Brain pericyte (primary cell): ENCODE data around the gene HSPB8.
"Not testable (repeated sequence)": the region's sequence is repeated elsewhere in the genome, so short reads cannot be mapped to it uniquely, and the experiment has no call there.

Experiments used
- DNase-seq: peaks from one replicate; pipeline ENCODE4 v3.0.0-alpha.2; 2012; ENCODE audit warnings: low read depth, low spot score

The HSPB8 gene

GRCh38 chr12:119206348-119207062, 27.8 kb downstream of the HSPB8 start:
- no peak for DNase-seq

DNA sequence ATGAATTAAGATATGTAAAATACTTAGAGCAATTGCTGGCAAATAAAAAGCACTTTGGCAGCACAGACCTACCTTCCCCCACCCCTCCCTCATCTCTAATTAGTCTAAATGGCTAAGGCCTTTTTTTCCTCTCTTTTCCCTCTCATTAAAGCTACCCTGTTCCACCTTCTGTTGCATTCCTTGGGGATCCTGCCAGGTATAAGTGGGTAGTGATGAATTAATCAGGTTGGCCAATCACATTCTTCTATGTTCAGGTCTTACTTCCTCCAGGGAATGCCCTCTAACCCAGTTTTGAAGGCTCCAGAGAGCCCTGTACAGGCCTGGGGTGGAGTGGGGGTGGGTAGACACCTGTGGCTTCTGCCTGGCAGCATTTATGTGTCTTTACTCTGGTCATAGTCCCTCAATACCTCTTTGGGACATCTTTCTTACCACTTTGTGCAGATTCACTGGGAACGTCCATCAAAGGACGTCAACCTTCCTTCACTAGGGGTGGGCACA, 28.4 kb downstream of the HSPB8 start:
- no peak for DNase-seq

DNA sequence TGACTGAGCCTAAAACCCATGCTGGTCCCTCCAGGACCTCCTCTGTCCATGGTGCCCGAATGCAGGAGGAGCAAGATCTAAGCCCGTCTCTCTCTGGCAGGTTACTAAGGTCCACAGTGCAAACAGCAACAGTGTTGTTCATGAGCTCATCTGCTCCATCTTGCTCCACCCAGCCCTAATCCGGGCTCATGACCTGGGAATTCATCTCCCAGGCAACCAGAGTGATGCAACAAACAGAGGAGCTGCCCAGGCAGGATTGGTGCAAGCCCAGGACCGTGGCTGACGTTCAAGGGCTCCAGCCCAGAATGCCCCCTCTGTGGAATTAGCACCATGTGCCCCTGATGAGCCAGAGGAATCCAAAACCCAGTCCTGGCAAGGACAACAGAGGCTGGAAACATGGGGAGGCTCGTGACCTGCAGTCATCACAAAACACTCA, 29.9 kb downstream of the HSPB8 start:
- no peak for DNase-seq

DNA sequence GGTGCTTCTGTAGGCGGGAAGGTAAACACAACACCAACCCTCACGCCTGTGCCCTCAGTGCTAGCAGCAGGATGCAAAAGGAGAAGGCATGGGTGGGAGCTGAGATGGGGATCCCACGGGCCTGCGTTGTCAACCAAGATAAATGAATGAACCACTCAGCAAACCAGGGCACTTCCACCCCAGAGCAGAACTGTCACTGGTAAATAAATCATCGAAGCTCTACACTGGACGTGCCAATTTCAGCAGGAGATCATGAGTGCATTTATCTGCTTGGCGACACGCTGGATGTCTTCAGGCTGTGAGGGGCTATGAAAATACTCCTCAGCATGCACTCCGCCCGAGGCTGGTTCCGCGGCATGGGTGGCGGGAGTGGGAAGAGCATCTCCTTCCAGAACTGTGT, 33.2 kb downstream of the HSPB8 start:
- no peak for DNase-seq

DNA sequence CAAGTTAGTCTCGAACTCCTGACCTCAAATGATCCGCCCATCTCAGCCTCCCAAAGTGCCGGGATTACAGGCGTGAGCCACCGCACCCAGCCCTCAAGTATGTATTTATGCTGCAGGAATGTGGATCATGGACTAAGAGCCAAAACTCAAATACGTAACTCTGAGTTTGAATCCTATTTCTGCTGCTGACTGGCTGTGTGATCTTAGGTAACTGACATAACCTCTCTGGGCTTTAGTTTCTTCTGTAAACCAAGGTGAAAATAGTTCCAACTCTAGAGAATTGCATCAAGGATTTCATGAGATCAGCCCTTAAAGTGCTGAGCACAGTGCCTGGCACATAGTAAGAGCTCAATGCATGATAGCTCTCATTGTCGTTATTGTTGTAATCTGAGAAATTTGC, 37.4 kb downstream of the HSPB8 start:
- no peak for DNase-seq

- DNase-seq, result not testable (repeated sequence)
Observed at GRCh38 chr12:119218875-119219274, 40.1 kb downstream of the HSPB8 start.

GRCh38 chr12:119222222-119222951, 43.7 kb downstream of the HSPB8 start:
- no peak for DNase-seq

DNA sequence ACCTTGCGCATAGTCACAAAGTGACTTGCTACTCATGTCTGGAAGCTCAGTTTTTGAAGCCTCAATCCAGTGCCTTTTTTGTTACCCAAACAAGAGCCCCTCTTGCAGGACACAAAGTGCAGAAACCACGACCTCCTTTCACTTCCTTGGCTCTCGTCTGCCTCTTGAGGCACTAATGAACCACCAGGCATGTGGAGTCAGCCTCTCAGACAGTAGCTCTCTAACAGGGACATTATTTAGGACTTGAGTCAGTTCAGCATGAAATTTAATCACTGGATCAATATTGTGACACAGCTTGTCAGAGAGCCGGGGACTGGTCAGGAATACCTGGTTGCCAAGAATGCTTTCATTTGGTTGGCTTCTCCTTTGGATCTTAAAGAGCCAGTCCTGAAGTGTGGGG, 46.7 kb downstream of the HSPB8 start:
- no peak for DNase-seq

- DNase-seq, result no peak
Observed at GRCh38 chr12:119227292-119227691, 48.6 kb downstream of the HSPB8 start.

GRCh38 chr12:119229205-119229604, 50.5 kb downstream of the HSPB8 start:
- no peak for DNase-seq

GRCh38 chr12:119229837-119230236, 51.1 kb downstream of the HSPB8 start:
- no peak for DNase-seq

DNA sequence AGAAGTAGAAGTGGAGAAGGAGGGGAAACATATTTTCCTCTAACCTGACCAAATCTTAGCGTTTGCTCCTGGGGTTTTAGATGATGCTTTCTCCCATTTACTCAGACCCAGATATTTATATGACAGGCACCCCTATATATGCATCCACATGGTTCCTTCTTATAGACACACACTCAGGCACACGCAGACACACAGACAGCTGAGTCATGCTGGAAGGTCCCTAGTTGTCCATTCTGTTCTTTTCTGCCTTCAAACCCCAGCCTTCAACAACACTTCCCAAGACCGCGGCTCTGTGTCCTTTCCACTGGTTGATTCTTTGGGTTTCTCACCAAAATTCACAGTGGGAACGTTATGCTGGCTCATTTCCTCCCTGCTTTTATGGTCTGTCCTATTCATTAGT, 52.1 kb downstream of the HSPB8 start:
- no peak for DNase-seq

DNA sequence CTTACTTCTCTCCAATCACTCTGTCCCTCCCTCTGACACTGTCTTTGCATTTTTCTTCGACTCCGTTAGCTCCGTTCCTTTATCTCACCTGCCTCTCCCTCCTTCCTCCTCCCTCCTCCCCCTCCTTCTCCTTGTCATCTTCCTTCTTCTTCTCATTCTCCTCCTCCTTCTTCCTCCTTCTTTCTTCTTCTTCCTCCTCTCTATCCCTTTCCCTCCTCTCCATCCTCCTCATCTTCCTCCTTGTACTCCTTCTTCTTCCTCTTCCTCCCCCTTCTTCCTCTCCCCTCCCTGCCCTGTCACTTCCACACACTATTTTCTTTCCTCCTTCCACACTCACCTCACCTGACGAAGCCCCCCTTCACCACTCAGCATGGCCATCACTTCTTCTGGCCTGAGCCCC, 53.0 kb downstream of the HSPB8 start:
- no peak for DNase-seq

DNA sequence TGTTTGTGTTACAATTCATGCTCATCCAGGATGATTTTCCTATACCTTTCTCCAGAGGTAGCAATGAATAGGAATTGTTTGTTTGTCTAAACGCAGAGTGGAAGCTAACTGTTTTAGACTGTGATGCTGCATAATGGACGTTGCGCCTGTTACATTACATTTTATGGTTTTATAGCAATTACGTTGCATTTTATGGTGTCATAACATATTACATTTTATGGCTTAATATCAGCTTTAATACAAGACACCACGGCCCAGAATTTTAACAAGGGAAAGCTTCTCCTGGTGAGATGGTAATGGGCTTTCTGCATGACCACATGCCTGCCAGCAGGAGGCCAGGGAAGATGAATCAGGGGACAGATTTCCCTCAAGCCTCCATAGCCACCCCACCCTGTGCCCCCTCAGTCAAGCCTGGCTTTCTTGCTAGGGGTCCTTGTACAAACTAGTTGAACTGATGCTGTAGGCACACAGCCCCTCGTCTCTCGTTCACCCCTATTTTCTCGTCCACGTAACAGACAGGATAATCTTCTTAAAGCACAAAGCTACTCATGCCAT, 56.5 kb downstream of the HSPB8 start:
- DNase-seq, result no peak

- DNase-seq, result no peak
Observed at GRCh38 chr12:119236372-119236771, 57.6 kb downstream of the HSPB8 start.

- no peak for DNase-seq
Observed at GRCh38 chr12:119239040-119239439, 60.3 kb downstream of the HSPB8 start.

- no peak for DNase-seq
Observed at GRCh38 chr12:119241049-119241448, 62.3 kb downstream of the HSPB8 start.

GRCh38 chr12:119241580-119242169, 62.9 kb downstream of the HSPB8 start:
- no peak for DNase-seq
